ENCODE results near the gene CLDN12.

- TF ChIP-seq CTCF (IDR thresholded peaks at IDR 0.05) (no peak), POLR2AphosphoS5 (IDR thresholded peaks at IDR 0.05; ENCODE audit: low read depth, low read length) (no peak), REST (IDR thresholded peaks at IDR 0.05; ENCODE audit: low read depth, low read length) (no peak), ZBTB33 (IDR thresholded peaks at IDR 0.05; ENCODE audit: borderline replicate concordance, low read depth) (no peak), YY1 (IDR thresholded peaks at IDR 0.05; ENCODE audit: low read depth) (no peak)
These were observed 8.2 kb downstream of the CLDN12 start for GRCh38 chr7:90411510-90411909.

All from SK-N-SH (cell line).